SU-DHL-6 (cell line): ENCODE data around the gene TGFBRAP1.

Experiments
- CTCF ChIP-seq: fragments of 200-600 bp; sonication (generic); IDR thresholded peaks from one replicate; pipeline ENCODE4 v1.5.1; 2017; ENCODE audit warnings: antibody characterized with exemption, mild to moderate bottlenecking, low read length, moderate library complexity; ENCODE audit not compliant: insufficient read depth, poor library complexity, severe bottlenecking
- EZH2phosphoT487 ChIP-seq: fragments of 200-600 bp; sonication (generic), shearing (Covaris generic); conservative IDR thresholded peaks from 2 replicates; pipeline ENCODE4 v1.6.1; 2018; ENCODE audit warnings: mild to moderate bottlenecking, antibody characterized with exemption, low read length, moderate library complexity, mixed read lengths

GRCh38 chr2:105368759-105369408, 39.3 kb upstream of the TGFBRAP1 start:
- TF ChIP-seq CTCF (no peak), EZH2phosphoT487 (no peak)
